Measurements from ENCODE around the gene PMF1.

Gene PMF1

DNA sequence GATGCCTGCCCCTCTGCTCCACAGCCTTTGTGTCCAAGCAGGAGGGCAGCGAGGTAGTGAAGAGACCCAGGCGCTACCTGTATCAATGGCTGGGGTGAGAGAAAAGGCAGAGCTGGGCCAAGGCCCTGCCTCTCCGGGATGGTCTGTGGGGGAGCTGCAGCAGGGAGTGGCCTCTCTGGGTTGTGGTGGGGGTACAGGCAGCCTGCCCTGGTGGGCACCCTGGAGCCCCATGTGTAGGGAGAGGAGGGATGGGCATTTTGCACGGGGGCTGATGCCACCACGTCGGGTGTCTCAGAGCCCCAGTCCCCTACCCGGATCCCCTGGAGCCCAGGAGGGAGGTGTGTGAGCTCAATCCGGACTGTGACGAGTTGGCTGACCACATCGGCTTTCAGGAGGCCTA, 29.9 kb downstream of the PMF1 start:
- Mint-ChIP-seq H3K4me1 (peaks cover 24% of the 10 kb centered on the region), H3K27me3 (peaks cover 17% of the 10 kb centered on the region), H3K9me3 (no peaks in the 10 kb centered on the region), H3K4me3 (no peak overlapping the region), H3K27ac (no peak overlapping the region), H3K36me3 (peaks cover 49% of the 10 kb centered on the region)
- no peak for ATAC-seq

DNA sequence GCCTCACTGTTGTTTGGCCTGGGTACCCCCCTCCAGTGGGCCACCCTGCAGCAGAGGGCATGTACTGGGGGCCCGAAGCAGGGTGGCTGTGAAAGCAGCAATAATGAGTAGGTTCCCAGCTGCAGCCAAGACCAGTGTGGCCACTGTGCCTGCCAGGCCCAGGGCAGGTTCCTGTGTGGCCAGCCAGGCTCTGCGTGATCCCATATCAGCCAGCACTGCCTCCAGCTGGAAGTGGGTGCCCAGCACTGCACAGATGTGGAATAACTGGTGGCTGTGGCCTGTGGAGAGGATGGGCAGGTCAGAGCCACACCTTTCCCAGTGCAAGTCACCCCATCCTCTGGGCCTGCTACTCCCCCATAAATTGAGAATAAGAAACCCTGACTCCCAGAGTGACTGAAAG, 31.3 kb downstream of the PMF1 start:
- no peak overlapping the region for H3K4me3 Mint-ChIP-seq
- no peak overlapping the region for H3K27ac Mint-ChIP-seq
- ATAC-seq, result no peak

DNA sequence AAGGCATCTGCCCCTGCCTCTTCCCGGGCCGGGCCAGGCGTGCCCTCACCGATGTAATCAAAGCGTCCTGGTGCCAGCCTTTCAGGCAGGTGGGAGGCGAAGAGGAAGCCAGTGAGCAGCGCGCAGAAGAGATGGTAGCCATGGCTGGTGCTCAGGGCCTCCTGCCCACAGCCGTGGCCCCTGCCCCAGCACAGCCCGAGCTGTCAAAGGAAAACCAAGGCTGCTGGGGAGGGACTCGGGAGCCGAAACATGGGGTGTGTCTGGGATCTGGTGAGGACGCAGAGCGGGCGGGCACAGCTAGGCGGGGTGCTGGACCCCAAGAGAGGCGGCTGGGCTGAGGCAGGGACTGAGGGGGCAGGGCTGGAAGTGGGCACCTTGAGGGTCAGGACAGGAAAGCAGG, 31.9 kb downstream of the PMF1 start:
- Mint-ChIP-seq H3K4me3 (peak overlapping the region; percentile 79), H3K36me3 (peaks cover 34% of the 10 kb centered on the region), H3K27me3 (peaks cover 17% of the 10 kb centered on the region), H3K27ac (peak overlapping the region; percentile 64), H3K4me1 (peaks cover 24% of the 10 kb centered on the region), H3K9me3 (no peaks in the 10 kb centered on the region)
- ATAC-seq, result no peak

More for the DNA sequence above, 31.3 kb downstream of the PMF1 start:
- Mint-ChIP-seq H3K9me3 (no peaks in the 10 kb centered on the region), H3K27me3 (peaks cover 17% of the 10 kb centered on the region), H3K4me1 (peaks cover 24% of the 10 kb centered on the region), H3K36me3 (peaks cover 35% of the 10 kb centered on the region)

DNA sequence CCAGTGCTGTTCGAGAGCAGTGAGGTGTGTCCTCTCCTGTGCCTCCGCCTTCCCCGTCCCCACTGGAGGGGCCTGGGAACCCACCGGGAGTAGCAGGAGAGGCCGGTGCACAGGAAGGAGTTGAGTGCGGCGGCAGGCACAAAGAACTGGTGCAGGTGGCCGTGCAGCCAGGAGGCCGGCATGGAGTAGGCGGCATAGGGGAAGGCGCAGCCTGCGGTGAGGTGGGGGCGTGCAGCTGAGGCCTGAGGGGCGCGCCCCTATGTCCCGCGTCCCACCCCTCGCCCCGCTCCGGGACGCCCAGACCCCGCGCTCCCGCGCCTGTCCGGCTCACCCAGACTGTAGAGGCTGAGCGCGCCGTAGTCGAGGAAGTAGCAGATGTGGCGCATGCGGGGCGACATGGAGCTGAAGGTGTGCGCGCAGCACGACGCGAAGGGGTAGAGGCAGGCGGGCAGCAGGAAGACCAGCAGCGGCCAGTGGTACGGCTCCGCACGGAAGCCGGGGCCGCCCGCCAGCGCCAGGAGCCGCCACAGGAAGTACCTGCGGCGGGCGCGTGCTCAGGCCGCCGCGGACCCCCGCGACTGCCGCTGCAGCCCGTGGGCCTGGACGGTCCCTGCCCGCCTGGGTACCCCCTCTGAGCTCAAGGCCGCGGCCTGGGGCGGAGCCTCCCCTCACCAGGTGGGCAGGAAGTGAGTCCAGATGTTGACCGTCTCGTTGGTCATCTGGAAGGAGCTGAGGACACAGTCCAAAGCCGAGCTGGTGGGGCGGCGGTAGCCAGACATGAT, 32.8 kb downstream of the PMF1 start:
- peak overlapping the region; percentile 64 for H3K27ac Mint-ChIP-seq
- H3K36me3 Mint-ChIP-seq, result peaks cover 36% of the 10 kb centered on the region
- no peaks in the 10 kb centered on the region for H3K9me3 Mint-ChIP-seq
- ATAC-seq, result peak; percentile 67
- peak overlapping the region; percentile 79 for H3K4me3 Mint-ChIP-seq
- peaks cover 17% of the 10 kb centered on the region for H3K27me3 Mint-ChIP-seq
- peaks cover 24% of the 10 kb centered on the region for H3K4me1 Mint-ChIP-seq

DNA sequence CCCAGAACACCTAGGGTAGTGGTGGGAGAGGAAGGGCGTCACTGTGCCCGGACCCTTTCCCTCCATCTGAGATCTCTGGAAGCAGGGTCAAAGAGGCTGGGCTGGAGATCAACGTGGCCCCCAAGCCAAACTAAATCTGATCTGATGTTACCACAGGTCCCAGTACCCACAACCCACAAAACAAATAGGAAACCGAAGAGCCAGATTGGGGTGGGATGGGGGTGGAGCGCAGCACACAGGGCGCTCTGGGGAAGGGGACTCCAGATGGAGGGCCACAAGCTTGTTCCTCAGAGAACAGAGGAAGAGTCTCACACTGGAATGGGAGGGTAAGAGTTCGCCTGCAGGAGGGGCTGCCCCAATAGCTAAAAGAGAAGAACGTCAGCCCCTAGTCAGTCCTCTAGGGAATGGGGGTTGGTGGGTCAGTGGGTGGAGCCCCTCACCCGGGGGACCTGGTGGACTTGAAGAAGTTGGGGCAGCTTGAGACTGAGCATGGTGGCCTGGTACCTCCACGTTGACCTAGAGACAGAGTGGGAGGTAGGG, 33.5 kb downstream of the PMF1 start:
- peak overlapping the region; percentile 64 for H3K27ac Mint-ChIP-seq
- peaks cover 24% of the 10 kb centered on the region for H3K4me1 Mint-ChIP-seq
- peak overlapping the region; percentile 44 for H3K4me3 Mint-ChIP-seq
- peaks cover 17% of the 10 kb centered on the region for H3K27me3 Mint-ChIP-seq
- peaks cover 35% of the 10 kb centered on the region for H3K36me3 Mint-ChIP-seq
- no peak for ATAC-seq
- H3K9me3 Mint-ChIP-seq, result no peaks in the 10 kb centered on the region

DNA sequence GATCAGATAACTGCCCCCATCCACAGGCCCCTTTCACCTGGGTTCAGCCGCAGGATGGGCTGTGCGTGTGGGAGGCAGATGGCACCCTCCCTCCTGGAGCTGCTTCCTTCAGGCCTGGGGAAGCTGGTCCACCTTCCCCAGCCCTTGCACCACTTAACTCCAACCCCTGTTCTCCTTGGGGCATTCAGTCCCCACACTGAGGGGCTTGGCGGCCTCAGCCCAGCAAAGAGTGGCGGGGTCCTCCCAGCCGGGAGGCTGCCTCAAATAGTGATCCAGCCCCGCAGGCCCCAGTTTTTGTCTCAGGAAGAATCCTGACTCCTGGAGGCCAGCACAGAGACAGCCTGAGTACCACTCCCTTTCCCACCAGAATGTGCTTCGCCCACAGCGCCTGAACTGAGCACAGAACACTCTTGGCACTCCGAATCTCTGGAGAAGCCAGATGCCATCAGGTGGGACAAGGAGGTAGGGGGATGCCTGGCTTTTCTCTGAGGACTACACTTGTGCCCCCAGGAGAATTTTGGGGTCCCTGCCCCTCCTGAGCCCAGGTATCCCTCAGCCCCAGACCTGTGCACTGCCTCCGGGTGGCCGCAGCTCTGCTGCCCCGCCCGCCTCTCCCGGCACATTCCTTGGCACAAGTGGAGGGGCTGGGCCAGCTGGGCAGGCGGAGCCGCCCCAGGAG, 34.1 kb downstream of the PMF1 start:
- Mint-ChIP-seq H3K4me1 (peaks cover 24% of the 10 kb centered on the region), H3K27ac (no peak overlapping the region), H3K4me3 (no peak overlapping the region), H3K9me3 (no peaks in the 10 kb centered on the region), H3K27me3 (peaks cover 17% of the 10 kb centered on the region), H3K36me3 (peaks cover 32% of the 10 kb centered on the region)
- no peak for ATAC-seq

DNA sequence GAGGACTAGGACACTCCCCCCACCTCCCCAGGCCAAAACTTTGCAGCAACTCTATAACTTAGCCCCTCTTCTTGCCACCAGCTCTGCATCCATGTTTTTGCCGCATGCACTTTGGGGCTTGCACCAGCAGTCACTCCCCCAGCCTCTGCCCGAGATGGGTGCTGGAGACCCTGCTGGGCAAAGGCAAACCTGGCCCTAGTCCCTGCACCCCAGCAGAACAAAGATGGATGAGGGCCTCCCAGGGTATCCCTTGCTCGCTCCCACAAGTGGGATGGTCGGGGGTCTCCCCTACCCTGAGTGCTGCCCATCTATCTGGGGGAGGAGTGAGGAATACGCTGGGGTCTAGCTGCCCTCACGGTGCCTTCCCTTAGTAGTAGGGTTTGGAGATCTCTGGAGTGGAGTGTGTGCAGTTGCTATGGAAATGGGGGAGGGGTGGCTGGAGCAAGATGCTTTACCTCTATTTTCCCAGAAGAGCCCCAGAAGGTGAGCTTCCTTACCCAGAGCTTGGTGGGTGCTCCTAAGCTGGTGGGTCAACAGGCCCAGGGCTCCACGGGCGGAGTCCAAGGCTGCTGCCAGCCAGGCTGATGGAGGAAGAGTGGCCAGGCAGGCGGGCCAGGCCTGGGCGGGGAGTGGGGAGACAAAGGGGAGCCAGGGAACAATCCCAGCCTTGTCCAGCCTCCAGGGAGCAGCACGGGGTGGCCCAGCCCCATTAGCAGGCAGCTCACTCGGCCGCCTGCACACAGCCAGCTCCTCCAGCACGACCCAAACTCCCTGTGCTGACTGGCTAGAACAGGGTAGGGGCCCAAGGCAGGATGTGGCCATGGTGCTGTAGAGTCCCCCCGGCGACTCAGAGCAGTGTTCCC, 34.9 kb downstream of the PMF1 start, which contains the start of gene PAQR6:
Gene PAQR6, minus strand, starts transcription at position 597 of the 863 bp plus-strand sequence. CDS start 1,325 bp downstream, outside the sequence.
- Mint-ChIP-seq H3K4me3 (no peak within 1 kb of the TSS), H3K27me3 (peaks cover 17% of the 10 kb centered on the region), H3K4me1 (peaks cover 24% of the 10 kb centered on the region), H3K27ac (no peak within 1 kb of the TSS), H3K36me3 (peaks cover 34% of the 10 kb centered on the region), H3K9me3 (no peaks in the 10 kb centered on the region)
- ATAC-seq, result no peak

DNA sequence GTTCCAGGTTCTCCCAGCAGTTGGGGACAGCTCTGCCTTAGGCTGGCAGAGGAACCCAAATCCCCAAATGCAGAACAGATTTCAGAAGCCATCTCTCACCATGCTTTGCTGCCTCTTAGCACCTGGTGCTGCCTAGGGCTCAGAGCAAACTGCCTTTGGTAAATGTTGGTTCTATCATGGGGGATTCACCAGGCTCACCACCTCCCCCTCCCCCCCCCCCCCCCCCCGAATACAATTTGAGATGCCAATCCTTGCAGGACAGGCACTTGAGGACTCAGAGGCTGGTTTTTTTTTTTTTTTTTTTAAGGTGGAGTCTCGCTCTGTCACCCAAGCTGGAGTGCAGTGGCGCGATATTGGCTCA, 35.5 kb downstream of the PMF1 start:
- Mint-ChIP-seq H3K4me1 (peaks cover 24% of the 10 kb centered on the region), H3K36me3 (peaks cover 34% of the 10 kb centered on the region), H3K4me3 (no peak overlapping the region), H3K9me3 (no peaks in the 10 kb centered on the region), H3K27me3 (peaks cover 17% of the 10 kb centered on the region), H3K27ac (no peak overlapping the region)
- ATAC-seq, result no peak

DNA sequence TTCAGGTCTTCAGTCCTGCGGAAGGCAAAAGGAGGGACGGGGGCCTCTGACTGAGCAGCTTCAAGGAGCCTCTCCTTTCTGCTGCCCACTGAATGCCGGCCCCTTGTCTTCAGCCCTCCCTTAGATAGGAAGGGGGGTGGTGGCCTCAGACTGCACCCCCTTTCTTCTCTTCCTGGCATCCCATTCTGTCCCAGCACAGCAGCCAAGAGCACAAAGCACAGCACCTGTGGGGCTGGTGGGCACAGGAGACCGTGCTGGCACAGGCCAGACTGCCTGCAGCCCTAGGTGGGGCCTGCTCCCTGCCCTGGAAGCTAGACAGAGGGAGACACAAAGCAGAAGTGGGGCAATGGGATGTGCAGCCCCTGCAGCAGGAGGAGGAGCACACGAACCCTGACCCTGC, 36.8 kb downstream of the PMF1 start:
- Mint-ChIP-seq H3K4me1 (peaks cover 22% of the 10 kb centered on the region), H3K36me3 (peaks cover 43% of the 10 kb centered on the region), H3K9me3 (no peaks in the 10 kb centered on the region), H3K27me3 (peaks cover 8% of the 10 kb centered on the region), H3K4me3 (no peak overlapping the region), H3K27ac (no peak overlapping the region)
- ATAC-seq, result no peak

DNA sequence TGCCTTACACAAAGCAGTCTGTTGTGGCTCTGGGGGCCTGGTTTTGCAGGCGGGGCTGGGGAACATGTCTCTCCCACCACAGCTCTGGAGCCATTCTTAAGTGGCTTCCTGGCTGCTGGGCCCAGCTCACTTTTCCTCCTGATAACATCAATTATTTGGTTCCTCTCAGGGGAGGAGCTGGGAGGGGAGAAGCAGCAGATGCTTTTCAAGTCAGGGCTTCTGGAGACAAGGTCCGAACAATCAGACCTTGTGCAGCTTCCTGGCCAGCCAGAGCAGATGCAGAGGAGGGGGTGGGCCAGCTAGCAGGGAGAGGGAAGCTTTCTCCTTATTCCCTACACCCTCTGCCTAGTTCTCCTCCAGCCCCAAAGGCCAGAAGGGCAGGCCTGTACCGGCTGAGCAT, 38.7 kb downstream of the PMF1 start:
- no peak overlapping the region for H3K4me3 Mint-ChIP-seq
- no peaks in the 10 kb centered on the region for H3K9me3 Mint-ChIP-seq
- no peak for ATAC-seq

DNA sequence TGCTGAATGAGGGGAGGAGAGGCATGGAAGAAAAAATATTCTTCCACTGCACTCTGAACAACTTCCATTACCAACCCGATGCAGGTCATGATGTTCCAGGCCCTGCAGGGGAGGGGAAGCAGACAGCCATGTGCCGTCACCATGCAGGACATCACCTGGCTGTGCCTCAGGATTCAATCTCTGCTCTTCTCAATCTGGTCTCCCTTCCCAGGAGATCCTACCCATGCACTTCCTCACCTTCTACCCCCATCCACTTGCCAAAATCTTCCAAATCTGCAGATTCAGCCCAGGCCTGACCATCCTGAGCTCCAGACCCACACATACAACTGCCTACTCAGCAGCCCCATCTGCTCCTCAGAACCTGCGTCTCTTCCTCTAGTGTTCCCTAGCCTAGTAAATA, 40.8 kb downstream of the PMF1 start:
- Mint-ChIP-seq H3K27me3 (no peaks in the 10 kb centered on the region), H3K4me3 (no peak overlapping the region), H3K4me1 (no peaks in the 10 kb centered on the region), H3K27ac (no peak overlapping the region), H3K36me3 (peaks cover 64% of the 10 kb centered on the region), H3K9me3 (no peaks in the 10 kb centered on the region)
- ATAC-seq, result no peak

More for the DNA sequence above, 38.7 kb downstream of the PMF1 start:
- Mint-ChIP-seq H3K4me1 (peaks cover 5% of the 10 kb centered on the region), H3K36me3 (peaks cover 51% of the 10 kb centered on the region), H3K27ac (no peak overlapping the region), H3K27me3 (no peaks in the 10 kb centered on the region)

DNA sequence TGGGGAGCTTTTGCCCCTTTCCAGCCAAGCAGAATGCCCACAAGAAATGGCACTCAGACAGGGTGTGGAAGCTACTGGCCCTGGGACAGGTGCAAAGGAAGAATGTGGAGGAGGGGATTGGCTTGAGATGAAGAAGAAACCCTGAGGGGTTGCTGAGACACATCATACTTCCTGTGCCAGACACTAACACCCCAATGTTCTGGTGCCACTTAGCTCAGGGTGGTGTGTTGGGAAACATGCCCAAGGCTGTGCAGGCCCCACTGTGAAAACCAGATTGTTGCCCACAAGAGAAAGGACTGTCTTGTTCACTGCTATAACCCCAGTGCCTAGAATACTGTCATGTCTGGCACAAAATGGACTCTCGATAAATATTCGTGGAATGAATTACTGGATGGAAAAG, 44.9 kb downstream of the PMF1 start:
- H3K27ac Mint-ChIP-seq, result no peak overlapping the region
- no peak for ATAC-seq
- H3K4me3 Mint-ChIP-seq, result no peak overlapping the region
- no peaks in the 10 kb centered on the region for H3K4me1 Mint-ChIP-seq
- peaks cover 64% of the 10 kb centered on the region for H3K36me3 Mint-ChIP-seq
- no peaks in the 10 kb centered on the region for H3K9me3 Mint-ChIP-seq
- no peaks in the 10 kb centered on the region for H3K27me3 Mint-ChIP-seq

DNA sequence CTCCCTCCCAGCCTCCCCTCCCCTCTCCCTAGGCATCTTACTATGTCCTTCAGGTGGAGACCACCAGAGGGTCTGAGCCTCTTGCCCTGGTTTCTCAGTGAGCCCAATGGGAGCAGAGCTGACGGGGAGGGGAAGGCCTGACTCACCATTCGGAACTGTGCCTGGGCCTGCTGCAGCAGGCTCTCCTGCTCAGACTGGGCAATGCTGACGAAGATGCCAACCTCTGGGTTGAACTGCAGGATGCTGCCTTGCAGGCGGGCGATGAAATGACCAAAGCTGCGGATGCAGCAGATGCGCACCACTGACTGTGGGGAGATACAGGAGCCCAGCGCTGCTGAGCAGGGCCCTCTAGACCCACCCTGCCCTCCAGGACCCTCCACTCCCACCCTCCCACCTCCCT, 46.1 kb downstream of the PMF1 start:
- Mint-ChIP-seq H3K9me3 (no peaks in the 10 kb centered on the region), H3K4me1 (no peaks in the 10 kb centered on the region), H3K27ac (no peak overlapping the region), H3K36me3 (peaks cover 64% of the 10 kb centered on the region), H3K27me3 (no peaks in the 10 kb centered on the region), H3K4me3 (no peak overlapping the region)
- ATAC-seq, result no peak

DNA sequence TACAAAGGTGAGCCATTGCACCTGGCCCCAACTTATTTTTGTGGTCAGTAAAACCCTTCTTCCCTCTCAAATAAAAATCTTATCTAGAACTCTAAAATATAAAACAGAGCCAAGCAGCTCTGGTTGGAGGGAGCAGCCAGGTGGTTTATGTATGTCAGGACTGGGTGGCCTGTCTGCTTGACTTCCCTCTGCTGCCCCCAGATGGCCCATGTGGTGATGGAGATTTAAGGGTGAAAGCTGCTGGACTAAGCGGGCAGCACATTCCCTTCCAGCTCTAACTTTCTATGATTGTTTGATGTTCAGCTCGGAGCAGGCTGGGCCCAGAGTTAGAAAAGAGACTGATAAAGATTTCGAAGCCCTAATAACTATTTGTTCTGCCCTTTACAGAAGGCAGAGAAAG, 47.0 kb downstream of the PMF1 start:
- Mint-ChIP-seq H3K36me3 (peaks cover 66% of the 10 kb centered on the region), H3K27me3 (no peaks in the 10 kb centered on the region)
- ATAC-seq, result no peak

DNA sequence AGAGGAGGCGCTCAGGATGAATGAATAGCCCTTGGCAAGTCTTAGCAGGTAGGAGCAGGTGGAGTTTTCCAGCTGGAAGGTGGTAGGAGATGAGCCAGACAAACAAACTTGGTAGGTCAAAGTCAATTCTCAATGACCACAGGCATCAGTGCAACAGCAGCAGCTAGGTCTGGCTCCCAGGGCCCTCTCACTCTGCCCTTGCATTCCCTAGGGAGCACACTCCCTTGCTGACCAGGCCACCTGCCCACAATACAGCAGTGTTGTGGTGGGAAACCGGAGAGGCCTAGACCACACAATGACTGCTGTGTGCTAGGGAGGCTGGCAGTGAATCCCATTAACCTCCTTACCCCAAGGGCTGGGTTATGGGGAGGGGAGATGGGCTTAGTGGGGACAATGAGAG, 48.1 kb downstream of the PMF1 start:
- no peaks in the 10 kb centered on the region for H3K9me3 Mint-ChIP-seq
- H3K27ac Mint-ChIP-seq, result no peak overlapping the region
- no peaks in the 10 kb centered on the region for H3K27me3 Mint-ChIP-seq
- H3K4me1 Mint-ChIP-seq, result no peaks in the 10 kb centered on the region
- ATAC-seq, result no peak
- peaks cover 71% of the 10 kb centered on the region for H3K36me3 Mint-ChIP-seq
- no peak overlapping the region for H3K4me3 Mint-ChIP-seq

More for the DNA sequence above, 47.0 kb downstream of the PMF1 start:
- Mint-ChIP-seq H3K4me3 (no peak overlapping the region), H3K9me3 (no peaks in the 10 kb centered on the region), H3K27ac (no peak overlapping the region), H3K4me1 (no peaks in the 10 kb centered on the region)

Data from stimulated activated memory B cell treated with anti-CD40 and anti-IgM and Interleukin-4, amounts not matched to agents 10 μg/mL and 1 μg/mL and 100 μg/mL, for 72 hours (primary cell).